Fibroblast of peridontal ligament (primary cell): Measurements from ENCODE around the gene RNF215.

Source experiments
- DNase-seq: peaks from one replicate; pipeline ENCODE4 v3.0.0-alpha.2; 2010; ENCODE audit errors: extremely low read depth

RNF215 gene

GRCh38 chr22:30332994-30333706 lies 54.1 kb downstream of the RNF215 start:
- DNase-seq, result no peak

GRCh38 chr22:30332551-30332950 lies 54.7 kb downstream of the RNF215 start:
- no peak for DNase-seq
